DMS79 (cell line): ENCODE measurements around the gene ANKS3.

Experiments
- DNase-seq: peaks from one replicate; lab custom pipeline; 2025; lab: John Stamatoyannopoulos, UW

Gene ANKS3

GRCh38 chr16:4696172-4696904, 37.7 kb downstream of the ANKS3 start:
- no peak for DNase-seq

- no peak for DNase-seq
Observed at GRCh38 chr16:4695473-4696171, 38.4 kb downstream of the ANKS3 start.

DNA sequence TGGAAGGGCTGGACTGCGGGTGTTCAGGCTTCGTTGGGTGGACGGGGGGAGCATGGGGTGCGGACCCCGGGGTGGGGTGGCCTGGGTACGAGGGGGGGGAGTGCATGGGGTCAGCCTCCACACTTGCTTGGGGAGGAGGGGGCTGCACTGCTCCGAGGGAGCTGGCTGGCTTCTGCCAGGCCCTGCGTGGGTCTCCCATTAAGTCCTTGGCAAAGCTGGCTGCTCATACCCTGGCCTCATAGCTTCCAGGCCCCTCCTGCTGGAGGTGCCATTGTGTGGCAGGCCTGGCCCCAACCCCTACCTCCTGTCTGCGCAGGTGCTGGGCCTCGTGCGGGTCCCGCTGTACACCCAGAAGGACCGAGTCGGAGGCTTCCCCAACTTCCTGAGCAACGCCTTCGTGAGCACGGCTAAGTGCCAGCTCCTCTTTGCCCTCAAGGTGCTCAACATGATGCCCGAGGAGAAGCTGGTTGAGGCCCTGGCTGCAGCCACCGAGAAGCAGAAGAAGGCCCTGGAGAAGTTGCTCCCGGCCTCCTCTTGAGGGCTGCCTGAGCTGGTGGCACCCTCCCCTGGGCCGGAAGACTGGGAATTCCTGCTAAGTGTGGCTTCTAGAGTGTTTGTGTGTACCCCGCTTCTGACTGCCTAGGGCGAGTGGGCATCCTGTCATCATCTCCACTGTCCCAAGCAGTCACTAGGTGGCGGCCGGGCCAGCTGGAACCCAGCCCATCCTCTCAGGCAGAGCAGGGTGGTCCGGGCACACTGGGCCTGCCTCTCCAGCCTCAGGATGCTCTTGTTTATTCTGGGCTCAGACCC, 39.2 kb downstream of the ANKS3 start:
- DNase-seq: no peak

DNA sequence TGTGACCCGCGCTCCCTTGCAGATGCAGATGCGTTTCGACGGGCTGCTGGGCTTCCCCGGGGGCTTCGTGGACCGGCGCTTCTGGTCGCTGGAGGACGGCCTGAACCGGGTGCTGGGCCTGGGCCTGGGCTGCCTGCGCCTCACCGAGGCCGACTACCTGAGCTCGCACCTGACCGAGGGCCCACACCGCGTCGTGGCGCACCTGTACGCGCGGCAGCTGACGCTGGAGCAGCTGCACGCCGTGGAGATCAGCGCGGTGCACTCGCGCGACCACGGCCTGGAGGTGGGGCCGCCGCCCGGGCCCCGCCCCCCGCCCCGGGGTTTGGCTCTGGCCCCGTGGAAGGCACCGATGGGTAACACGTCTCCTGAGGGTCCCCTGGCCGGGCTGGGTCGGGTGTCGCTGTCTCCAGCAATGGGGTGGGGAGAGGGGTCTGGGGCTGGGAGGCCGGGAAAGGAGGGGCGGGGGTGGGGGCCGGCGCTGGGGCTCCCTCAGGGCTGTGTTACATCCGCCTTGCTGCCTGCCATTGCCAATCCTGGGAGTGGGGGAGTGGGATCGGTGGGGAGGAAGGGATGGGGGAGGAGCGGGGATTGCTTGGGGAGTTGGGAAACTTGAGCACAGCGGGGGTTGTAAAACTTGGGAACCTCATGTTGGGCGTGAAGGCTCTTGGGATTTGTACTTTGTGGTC, 40.0 kb downstream of the ANKS3 start:
- DNase-seq: no peak

DNA sequence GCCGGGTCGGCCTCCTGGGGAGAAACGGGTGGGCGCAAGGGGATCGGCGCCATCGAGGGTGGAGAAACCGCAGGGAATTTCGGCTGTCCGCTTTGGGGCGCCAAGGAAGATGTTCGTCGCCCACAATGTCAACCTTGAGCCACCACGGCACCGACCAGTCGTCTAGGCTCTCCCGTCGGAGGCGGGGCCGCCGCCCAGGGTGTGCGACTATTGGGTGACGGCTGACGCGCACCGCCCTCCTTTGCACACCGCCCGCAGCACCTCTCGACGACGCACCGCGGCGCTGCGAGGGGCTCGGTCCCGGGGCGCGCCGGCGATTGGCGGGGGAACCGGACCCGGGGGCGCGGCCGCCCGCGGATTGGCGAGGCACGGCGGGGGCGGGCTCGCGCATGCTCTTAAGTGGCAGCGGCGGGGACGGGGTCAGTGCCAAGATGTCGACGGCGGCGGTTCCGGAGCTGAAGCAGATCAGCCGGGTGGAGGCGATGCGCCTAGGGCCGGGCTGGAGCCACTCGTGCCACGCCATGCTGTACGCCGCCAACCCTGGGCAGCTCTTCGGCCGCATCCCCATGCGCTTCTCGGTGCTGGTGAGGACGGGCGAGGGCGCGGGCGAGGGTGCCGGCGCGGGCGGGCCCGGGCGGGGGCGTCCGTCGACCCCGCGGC, 40.6 kb downstream of the ANKS3 start, which contains the start of gene NUDT16L1:
Gene NUDT16L1, plus strand, starts transcription at position 267 of the 660 bp plus-strand sequence. Its CDS starts 165 bp downstream, at position 432.
- DNase-seq: peak; percentile 82

GRCh38 chr16:4692460-4693295, 41.4 kb downstream of the ANKS3 start:
- DNase-seq: no peak

DNA sequence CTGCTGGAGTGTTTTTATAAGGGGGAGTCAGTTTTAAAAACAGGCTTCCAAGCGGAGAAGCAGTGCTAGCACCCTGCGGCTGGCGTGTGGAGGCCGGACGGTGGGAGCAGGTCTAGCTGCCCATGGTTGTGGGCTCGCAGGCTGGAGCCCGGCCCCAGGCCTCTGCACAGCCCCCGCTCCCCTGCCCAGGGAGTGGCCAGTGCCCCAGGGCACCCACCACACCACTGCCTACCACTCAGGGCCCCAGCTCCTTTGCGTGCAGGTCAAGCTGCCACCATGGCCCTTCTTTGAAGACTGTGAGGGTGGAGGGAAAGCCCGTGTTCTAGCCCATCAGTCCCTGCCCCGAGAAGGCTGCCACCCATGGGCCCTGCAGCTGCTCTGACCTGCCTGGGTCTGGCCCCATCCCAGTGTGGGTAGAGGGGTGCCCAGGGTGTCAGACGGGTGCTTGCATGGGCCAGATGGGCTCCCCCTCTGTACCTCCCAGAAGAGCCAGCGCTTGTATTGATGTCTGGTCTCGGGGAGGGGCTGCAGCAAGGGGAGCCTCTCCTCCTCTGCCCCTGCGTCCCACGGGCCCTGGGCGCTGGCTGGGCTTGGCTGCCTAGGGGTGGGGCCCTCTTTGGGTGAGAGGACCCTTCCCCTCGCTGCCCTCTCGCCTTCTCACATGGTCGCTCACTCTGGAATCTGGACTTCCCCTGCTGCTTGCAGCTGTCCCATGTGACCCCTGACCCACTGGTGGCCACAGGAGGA, 42.2 kb downstream of the ANKS3 start:
- no peak for DNase-seq

GRCh38 chr16:4690946-4691665, 43.0 kb downstream of the ANKS3 start:
- DNase-seq: no peak

DNA sequence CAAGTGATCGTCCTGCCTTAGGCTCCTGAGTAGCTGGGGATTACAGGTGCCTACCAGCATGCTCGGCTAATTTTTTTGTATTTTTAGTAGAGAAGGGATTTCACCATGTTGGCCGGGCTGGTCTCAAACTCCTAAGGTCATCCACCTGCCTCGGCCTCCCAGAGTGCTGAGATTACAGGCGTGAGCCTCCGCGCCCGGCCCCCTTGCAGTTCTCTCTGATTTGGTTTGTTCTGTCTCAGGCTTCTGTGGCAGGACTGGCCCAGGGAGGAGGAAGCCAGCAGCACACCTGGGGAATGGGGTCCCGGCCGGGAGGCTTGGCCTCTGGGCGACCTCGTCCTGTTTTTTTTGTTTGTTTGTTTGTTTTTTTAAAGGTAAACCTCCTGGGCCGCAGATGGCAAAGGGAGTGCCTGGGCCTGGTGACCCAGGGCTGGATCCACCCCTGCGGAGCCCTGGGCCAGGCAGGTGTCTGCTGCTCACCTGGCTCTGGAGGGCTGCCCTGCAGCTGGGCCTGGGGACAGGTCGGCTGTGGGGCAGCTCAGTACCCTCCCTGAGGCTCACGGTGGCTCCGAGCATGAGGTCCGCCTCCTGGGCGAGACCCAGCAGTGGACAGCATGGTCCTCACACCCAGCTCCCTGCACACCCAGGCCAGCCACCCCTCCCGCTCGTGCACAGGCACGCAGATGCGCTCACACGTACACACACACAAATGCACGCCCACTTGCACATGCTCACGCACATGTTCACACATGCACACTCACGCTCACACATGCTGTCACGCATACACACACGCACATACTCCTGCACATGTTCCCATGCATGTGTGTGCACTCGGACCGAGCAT, 44.0 kb downstream of the ANKS3 start:
- DNase-seq: no peak

- DNase-seq: no peak
Observed at GRCh38 chr16:4689091-4689671, 44.9 kb downstream of the ANKS3 start.

DNA sequence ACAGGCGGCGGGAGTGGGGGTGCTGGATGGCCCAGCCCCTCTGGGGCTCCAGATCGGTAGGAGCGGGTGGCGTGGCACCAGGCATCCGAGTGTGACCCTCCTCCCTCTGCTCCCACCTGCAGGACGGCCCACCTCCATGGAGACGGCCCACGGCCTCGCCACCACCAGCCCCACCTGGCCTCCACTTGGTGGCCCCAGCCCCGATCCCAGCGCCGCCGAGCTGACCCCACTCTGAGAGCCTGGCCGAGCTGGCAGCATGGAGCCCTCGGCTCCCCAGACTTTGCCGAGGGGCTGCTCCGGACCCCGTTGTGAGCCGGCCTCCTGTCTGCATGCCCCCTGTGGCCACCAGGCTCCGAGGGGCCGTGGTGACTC, 45.4 kb downstream of the ANKS3 start:
- no peak for DNase-seq

- no peak for DNase-seq
Observed at GRCh38 chr16:4687946-4688673, 46.0 kb downstream of the ANKS3 start.

- no peak for DNase-seq
Observed at GRCh38 chr16:4687416-4687815, 46.7 kb downstream of the ANKS3 start.

DNA sequence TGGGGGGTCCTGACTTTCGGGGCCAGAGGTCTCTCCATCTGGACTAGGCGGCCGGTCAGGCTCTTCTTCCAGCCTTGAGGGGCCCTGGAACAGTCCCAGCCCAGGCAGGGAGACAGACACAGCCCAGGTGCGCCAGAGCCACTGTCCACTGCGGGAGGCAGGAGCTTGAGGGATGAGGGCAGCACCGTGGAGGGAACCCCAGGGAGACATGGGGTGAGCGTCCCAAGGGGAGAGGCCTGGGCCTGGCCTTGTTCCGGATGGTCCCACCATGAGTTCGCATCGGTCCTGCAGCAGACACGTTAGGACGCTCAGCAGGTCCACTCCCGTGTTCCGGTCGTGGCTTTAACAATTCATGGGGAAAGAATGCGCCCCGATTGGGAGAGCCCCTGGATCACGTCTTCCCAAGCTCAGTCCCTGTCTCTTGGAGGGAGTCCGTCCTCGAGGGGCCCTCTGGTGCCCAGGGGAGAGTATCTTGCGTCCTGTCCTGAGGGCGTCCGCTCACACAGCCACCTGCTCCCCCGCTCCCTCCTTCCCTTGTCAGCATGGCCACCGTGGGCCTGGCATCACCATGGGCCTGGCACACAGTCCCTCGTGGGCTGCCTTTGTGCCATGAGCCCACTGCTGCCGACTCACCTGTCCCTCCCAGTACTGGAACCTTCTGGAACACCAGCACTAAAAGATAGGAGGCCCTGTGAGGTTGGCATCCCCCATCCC, 47.4 kb downstream of the ANKS3 start:
- no peak for DNase-seq

- no peak for DNase-seq
Observed at GRCh38 chr16:4685776-4686496, 48.1 kb downstream of the ANKS3 start.

DNA sequence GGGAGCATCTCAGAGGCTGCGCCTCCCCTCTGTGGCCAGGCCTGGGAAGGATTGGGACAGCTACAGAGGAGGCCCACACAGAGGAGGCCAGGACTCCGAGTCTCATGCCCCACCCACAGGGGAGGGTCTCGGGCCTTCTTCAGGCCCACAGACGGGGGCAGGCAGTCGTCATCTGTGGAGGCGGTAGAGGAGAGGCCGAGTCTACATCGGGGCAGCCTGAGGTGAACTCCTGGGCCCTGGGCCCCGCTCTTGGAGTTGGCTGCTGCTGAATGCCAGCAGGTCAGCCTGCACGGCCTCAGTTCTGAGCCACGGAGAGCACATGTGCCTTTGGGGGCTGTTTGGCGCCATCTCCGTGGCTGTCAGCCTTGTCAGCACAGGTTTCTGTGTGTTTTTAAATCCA, 48.8 kb downstream of the ANKS3 start:
- DNase-seq: no peak
